GM19043 (cell line): Measurements from ENCODE around the gene ANKFN1.
"Not testable (repeated sequence)": the region's sequence is repeated elsewhere in the genome, so short reads cannot be mapped to it uniquely, and the experiment has no call there.

Experiments
- ATAC-seq: cut with Tn5 transposase; IDR thresholded peaks from one replicate; pipeline ENCODE4 v1.9.1; 2021; ENCODE audit warnings: low read depth; ENCODE audit not compliant: unreplicated experiment

The ANKFN1 gene

GRCh38 chr17:56322991-56323390, 169.7 kb downstream of the ANKFN1 start:
- no peak for ATAC-seq

- no peak for ATAC-seq
These were observed 171.4 kb downstream of the ANKFN1 start for GRCh38 chr17:56324676-56325075.

GRCh38 chr17:56325313-56326000, 172.2 kb downstream of the ANKFN1 start:
- ATAC-seq, result no peak

GRCh38 chr17:56326001-56326359, 172.7 kb downstream of the ANKFN1 start:
- no peak for ATAC-seq

- ATAC-seq, result no peak
These were observed 194.4 kb downstream of the ANKFN1 start for GRCh38 chr17:56347639-56348038.

- no peak for ATAC-seq
These were observed 197.3 kb downstream of the ANKFN1 start for GRCh38 chr17:56350592-56350991.

GRCh38 chr17:56351675-56352074, 198.4 kb downstream of the ANKFN1 start:
- no peak for ATAC-seq

GRCh38 chr17:56358651-56359050, 205.4 kb downstream of the ANKFN1 start:
- ATAC-seq, result no peak

- no peak for ATAC-seq
These were observed 206.2 kb downstream of the ANKFN1 start for GRCh38 chr17:56359518-56359917.

- no peak for ATAC-seq
These were observed 214.1 kb downstream of the ANKFN1 start for GRCh38 chr17:56367366-56367765.

- ATAC-seq, result no peak
These were observed 220.9 kb downstream of the ANKFN1 start for GRCh38 chr17:56373981-56374833.

- no peak for ATAC-seq
These were observed 236.1 kb downstream of the ANKFN1 start for GRCh38 chr17:56389356-56389755.

GRCh38 chr17:56392321-56392720, 239.0 kb downstream of the ANKFN1 start:
- no peak for ATAC-seq

- ATAC-seq, result no peak
These were observed 239.9 kb downstream of the ANKFN1 start for GRCh38 chr17:56393156-56393555.

GRCh38 chr17:56395787-56396186, 242.5 kb downstream of the ANKFN1 start:
- no peak for ATAC-seq

GRCh38 chr17:56407086-56407485, 253.8 kb downstream of the ANKFN1 start:
- no peak for ATAC-seq

GRCh38 chr17:56412356-56412755, 259.1 kb downstream of the ANKFN1 start:
- ATAC-seq, result not testable (repeated sequence)

- ATAC-seq, result no peak
These were observed 263.5 kb downstream of the ANKFN1 start for GRCh38 chr17:56416682-56417351.

- ATAC-seq, result no peak
These were observed 270.7 kb downstream of the ANKFN1 start for GRCh38 chr17:56424005-56424404.

GRCh38 chr17:56424543-56425044, 271.3 kb downstream of the ANKFN1 start:
- no peak for ATAC-seq

GRCh38 chr17:56425483-56425882, 272.2 kb downstream of the ANKFN1 start:
- no peak for ATAC-seq
